GM23338 (cell line): ENCODE results near the gene CAMKK2.

Experiments used
- CREB1 ChIP-seq: fragments of 250-450 bp; sonication (Bioruptor Pico); IDR thresholded peaks from 2 replicates; pipeline ENCODE4 v1.5.0; 2020; ENCODE audit warnings: low read depth, mild to moderate bottlenecking, moderate library complexity
- CTCF ChIP-seq, 2 experiments: fragments of 200-600 bp in 1 of 2; sonication (generic) in 1 of 2; conservative IDR thresholded peaks; 2 replicates each; pipeline versions ENCODE4 v1.5.1 to v1.6.1; 2016 to 2017; ENCODE audit warnings: antibody characterized with exemption in 2 of 2, low read depth in 2 of 2, mild to moderate bottlenecking in 2 of 2, moderate library complexity in 1 of 2
- ETS1 ChIP-seq: IDR thresholded peaks from 2 replicates; pipeline ENCODE4 v1.6.1; 2016; ENCODE audit warnings: antibody characterized with exemption
- EZH2 ChIP-seq: fragments of 200-600 bp; sonication (generic); IDR thresholded peaks from one replicate; pipeline ENCODE4 v1.8.0; 2017; ENCODE audit warnings: antibody characterized with exemption, mild to moderate bottlenecking, low read depth; ENCODE audit not compliant: unreplicated experiment
- EZH2phosphoT487 ChIP-seq: fragments of 200-600 bp; sonication (generic); IDR thresholded peaks from one replicate; pipeline ENCODE4 v1.8.1; 2018; ENCODE audit warnings: antibody characterized with exemption; ENCODE audit not compliant: unreplicated experiment
- JUNB ChIP-seq: IDR thresholded peaks from one replicate; pipeline ENCODE4 v1.6.1; 2016; ENCODE audit warnings: antibody characterized with exemption; ENCODE audit not compliant: unreplicated experiment
- POLR2AphosphoS5 ChIP-seq: IDR thresholded peaks from 2 replicates; pipeline ENCODE4 v1.6.1; 2016; ENCODE audit warnings: antibody characterized with exemption, low read depth
- REST ChIP-seq: IDR thresholded peaks from one replicate; pipeline ENCODE4 v1.6.1; 2018; ENCODE audit warnings: antibody characterized with exemption; ENCODE audit not compliant: unreplicated experiment
- ZNF114 ChIP-seq: fragments of 250-450 bp; sonication (Bioruptor Pico); IDR thresholded peaks from 2 replicates; pipeline ENCODE4 v1.5.0; 2020; ENCODE audit warnings: mild to moderate bottlenecking, moderate library complexity
- ZNF331 ChIP-seq: fragments of 250-450 bp; sonication (Bioruptor Pico); IDR thresholded peaks from 2 replicates; pipeline ENCODE4 v1.5.0; 2020; ENCODE audit warnings: low read depth, mild to moderate bottlenecking, moderate library complexity

- no peak for TF ChIP-seq EZH2
- TF ChIP-seq CTCF (conservative IDR thresholded peaks at IDR 0.05; ENCODE audit: low read depth in 2 of 2) = no peak
- no peak for TF ChIP-seq POLR2AphosphoS5
- no peak for TF ChIP-seq EZH2phosphoT487
- no peak for TF ChIP-seq CREB1 (CRISPR knock-in tag)
- no peak for TF ChIP-seq REST
- no peak for TF ChIP-seq ZNF331
- no peak for TF ChIP-seq ZNF114 (CRISPR knock-in tag)
- TF ChIP-seq JUNB = no peak
- TF ChIP-seq ETS1 = no peak
Measured at GRCh38 chr12:121216102-121216501, 80.4 kb downstream of the CAMKK2 start.
